ENCODE measurements around the gene RELT.

RELT gene

DNA sequence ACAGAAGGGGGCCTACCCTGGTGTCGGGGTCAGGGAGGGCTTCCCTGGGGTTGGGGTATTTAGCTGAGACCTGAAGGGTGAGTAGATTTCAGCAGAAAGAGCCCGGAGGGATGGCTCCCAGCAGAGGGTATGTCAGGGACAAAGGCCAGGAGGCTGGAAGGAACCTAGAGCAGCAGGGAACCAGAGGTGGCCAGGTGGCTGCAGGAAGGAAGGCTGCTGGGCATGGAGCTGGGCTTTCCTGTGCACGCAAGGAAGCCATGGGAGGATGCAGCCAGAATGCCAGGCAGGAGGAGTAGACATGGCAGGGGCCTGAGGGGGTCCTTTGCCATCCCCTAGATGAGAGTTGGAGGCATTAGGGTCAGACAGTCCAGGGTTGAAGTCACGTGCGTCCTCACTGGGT is 27.4 kb upstream of the RELT start:
- DNase-seq, result no peak

DNA sequence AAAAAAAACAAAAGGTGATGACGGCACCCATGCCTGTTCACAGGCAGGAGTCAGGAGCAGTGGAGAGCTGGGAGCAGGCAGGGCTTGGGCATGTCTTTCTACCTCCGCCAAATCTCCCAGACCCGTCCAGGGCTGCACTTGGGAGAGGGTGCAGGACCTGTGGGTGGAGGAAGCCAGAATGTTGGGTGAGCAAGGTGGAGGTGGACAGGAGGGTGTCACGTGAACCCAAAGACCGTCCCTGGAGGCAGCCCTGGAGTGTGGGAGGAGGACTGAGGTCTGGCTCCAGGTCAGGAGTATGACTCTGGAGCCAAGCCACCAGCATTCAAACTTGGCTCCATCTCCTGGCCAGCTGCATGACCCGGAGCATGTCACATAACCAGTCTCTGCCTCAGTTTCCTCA is 26.6 kb upstream of the RELT start:
- DNase-seq, result no peak

- peak; percentile 50 for DNase-seq
These were observed 25.1 kb upstream of the RELT start for GRCh38 chr11:73350908-73351636.

DNA sequence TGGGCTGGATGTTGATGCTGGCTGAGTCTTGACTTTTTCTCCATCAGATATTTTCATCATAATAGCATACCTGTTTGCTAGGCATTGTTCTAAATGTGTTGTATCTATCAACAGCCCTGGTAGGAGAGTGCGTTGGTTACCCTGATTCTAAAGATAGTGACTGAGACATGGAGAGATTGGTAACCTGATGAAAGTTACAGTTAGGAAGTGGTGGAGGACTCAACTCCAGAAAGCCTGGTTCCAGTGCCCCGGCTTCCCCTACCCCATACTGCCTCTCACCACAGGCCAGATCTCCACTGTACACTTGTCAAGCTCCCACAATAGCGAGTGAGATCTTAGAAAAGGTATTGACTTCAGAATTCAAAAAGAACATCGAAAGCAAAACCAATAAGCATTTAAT is 22.8 kb upstream of the RELT start:
- DNase-seq, result no peak

GRCh38 chr11:73355109-73355508 is 21.1 kb upstream of the RELT start:
- DNase-seq, result no peak

DNA sequence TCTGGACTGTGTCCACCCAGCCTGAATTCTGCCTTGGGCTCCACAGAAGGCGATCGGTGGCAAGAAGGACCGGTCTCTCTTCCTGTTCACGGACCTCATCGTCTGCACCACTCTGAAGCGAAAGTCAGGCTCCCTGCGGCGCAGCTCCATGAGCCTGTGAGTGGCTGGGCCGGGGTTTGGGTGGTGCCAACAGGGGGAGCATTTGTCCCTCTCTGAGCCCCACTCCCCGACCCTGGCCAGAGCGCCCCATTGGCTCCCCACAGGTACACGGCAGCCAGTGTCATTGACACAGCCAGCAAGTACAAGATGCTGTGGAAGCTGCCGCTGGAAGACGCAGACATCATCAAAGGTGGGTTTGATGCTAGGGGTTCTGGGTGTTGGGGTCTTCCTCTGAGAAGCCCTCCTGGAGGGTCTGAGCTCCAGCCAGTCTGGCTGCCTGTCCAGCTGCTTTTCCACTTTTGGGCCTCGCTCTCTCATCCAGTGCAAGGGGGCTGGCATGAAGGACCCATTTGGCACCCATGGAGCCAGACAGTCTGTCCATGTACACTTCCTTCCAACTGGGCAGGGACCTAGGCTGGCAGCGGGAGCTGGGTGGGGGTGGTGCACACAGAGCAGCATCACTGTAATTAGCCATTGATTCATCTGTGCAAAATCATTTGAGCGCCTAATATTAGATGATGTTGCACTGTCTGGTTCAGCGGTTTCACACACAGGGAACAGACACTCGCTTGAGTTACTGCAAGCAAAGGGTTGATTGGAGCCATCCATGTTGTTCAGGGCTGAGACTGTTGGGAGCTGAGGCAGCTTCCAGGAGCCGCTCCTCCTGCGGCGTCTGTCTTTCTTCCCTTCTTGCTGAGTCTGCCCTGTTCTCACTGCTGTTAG is 19.0 kb upstream of the RELT start:
- DNase-seq, result no peak

GRCh38 chr11:73358071-73358470 is 18.1 kb upstream of the RELT start:
- DNase-seq, result no peak

DNA sequence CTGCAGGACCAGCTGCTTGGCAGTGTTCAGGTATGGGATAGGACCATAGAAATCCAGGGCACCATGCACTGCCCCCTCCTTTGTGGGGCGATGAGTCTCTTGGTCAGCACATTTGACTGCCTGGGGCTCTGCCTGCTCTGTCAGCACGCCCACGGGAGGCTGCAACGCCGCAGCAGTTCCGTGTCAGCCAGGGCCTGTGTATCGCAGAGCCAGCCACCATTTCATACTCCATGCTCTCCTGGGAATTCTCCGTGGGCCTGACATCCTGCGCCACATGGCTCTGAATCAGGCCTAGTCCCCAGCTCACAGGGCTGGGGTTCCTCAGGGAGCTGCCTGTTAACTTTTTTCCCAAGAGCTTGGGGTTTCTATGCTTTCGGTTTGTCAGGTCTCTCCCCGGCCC is 16.9 kb upstream of the RELT start:
- DNase-seq, result no peak

GRCh38 chr11:73359930-73360742 is 16.1 kb upstream of the RELT start:
- DNase-seq, result peak; percentile 18

DNA sequence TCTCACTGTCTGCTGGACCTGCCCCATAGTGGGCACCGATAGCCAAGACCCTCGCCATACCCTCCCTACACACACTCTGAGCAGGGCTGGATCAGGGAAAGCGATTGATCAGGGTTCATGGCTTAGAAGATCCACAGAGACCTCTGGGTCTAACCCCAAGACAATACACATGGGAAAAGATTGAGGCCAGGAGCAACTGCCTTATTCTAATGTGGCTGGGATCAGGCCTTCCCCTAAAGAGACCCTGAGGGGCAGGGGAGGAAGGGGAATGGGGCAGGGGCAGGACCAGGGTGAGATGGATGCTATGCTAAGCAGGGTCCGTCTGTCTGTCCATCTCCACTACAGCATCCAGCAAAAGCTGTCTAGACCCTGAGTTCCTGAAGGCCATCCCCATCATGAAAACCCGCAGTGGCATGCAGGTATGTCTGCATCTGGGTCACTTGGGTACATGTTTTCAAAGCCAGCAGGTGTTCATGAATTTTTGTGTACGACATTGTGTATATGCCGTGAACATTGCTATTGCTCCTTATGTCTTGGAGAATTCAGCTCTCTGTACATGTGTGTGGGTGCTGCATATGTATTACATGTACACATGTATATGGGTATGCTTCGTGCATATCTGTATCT is 15.3 kb upstream of the RELT start:
- DNase-seq, result no peak

GRCh38 chr11:73361953-73362776 is 14.0 kb upstream of the RELT start:
- no peak for DNase-seq

GRCh38 chr11:73363147-73363546 is 13.1 kb upstream of the RELT start:
- no peak for DNase-seq

- DNase-seq, result no peak
These were observed 10.6 kb upstream of the RELT start for GRCh38 chr11:73365352-73366264.

GRCh38 chr11:73366265-73366610 is 10.0 kb upstream of the RELT start:
- DNase-seq, result no peak

DNA sequence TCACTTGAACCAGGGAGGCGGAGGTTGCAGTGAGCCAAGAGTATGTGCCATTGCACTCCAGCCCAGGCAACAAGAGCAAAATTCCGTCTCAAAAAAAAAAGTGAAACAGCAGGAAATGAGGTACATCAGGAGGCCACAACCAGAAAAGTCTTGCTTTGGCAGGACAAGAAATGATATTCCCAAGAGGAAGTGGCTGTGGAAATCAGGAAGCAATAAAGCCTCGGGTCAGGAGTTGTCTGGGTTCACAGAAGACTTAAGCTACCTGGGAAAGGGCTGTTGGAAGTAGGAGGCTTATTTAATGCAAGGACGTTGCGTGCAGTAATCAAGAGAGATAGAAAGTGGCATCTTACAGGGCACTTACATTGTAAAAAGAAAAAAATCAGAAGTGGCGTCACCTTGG is 9.2 kb upstream of the RELT start:
- DNase-seq, result no peak

DNA sequence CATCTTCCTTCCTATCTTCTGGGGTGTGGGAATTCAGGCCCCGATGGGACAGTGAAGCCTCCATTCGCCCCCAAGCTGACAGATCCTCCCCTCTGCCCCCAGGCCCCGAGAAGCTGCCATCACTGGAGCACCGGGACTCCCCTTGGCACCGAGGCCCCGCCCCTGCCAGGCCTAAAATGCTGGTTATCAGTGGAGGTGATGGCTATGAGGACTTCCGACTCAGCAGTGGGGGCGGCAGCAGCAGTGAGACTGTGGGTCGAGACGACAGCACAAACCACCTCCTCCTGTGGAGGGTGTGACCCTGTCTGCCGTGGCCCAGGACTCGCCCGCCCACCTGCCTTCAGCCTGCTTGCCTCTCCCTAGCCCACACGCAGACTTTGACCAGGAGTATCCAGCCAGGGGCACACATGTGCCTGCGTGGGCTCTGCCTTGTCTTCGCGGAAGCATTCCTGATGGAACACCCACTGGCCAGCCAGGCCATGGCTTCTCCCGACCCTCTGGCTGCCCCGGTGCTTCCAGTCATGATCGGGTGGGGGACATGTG is 8.6 kb upstream of the RELT start:
- no peak for DNase-seq

DNA sequence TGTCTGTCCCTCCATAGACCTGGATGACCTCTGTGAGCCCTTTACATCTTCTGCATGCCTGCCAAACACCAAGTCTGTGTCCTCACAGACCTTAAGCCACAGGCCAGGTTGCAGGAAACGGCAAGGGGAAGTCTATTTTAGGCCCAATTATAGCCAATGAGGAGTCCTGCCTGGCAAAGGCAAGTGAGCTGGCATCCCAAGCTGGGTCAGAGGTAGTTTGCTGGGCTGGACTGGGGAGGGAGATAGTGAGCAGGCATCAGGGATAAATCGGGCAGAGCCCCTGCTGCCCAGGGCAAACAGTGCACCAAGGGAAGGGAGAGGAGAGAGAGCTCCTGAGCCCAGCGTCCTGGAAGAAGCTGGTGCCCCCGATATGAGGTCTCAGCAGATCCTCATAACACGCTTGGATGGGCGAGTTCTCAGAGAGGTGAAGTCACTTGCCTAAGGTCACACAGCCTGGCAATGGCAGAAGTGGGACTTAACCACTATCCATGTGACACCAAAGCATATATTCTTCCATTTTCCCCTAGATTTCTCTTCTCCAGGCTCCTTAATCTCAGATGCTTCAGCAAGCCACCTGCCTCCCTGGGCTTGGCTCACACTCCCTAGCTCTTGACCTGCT is 3.7 kb upstream of the RELT start:
- DNase-seq, result no peak

DNA sequence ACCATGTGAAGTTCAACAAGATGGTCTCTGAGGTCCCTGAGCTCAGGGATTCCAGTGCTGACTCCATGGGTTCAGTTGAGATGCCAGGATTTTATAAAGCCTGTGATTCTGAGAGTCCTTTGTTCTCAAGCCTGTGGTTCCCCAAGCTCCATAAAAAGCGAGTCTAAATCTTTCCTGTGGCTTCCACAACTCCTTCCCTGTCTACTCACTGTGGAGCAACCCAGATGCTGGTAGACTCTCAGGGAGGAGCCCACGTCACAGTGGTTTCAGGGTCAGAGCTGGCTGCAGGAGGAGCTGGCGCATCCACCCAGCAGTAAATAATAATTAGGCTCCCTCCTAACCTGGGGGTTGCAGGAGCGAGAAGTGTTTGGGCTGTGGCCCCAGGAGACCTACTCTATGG is 2.0 kb upstream of the RELT start:
- no peak for DNase-seq

DNA sequence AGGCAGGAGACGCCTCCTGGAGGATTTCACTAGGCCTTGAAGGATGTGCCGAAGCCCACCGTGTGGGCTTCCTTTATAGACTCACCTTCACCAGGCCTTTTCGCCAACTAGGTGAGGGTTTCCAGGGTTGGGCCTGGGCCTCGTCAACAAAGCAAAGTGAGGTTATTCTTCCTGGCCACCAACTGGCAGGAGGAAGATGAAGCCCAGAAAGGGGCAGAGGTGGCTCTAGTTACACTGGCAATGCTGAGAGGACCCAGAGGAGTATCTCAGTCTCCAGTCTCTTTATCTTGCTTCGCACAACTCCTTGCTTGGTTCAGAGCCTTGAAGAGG is 404 bp upstream of the RELT start:
- no peak for DNase-seq

- no peak for DNase-seq
These were observed 817 bp downstream of the RELT start for GRCh38 chr11:73376803-73377629.

All from NCI-H1694 treated with DMSO at 0.1 percent for 48 hours (cell line).